Neural cell (in vitro differentiated cells): ENCODE results near the gene CPSF4L. TPM values are rescaled to one million over a fixed set of nuclear protein-coding genes. Genes with fewer than 3 reads are reported as not detected.

Source experiments
- H2AFZ ChIP-seq: fragments of 200-600, 300-800 bp; sonication (generic), shearing (Covaris generic); 2 replicates; pipeline ENCODE4 v1.6.0; 2014; ENCODE audit warnings: low read depth, mild to moderate bottlenecking, antibody characterized with exemption, low read length, moderate library complexity
- H3F3A ChIP-seq: fragments of 200-600 bp; shearing (Covaris generic); 2 replicates; pipeline ENCODE4 v1.6.1; 2016; ENCODE audit warnings: mild to moderate bottlenecking, moderate library complexity, mixed read lengths, antibody characterized with exemption, low read length; ENCODE audit not compliant: insufficient read depth, poor library complexity, severe bottlenecking
- H3K27ac ChIP-seq: fragments of 200-600, 300-800 bp; sonication (generic), shearing (Covaris generic); 2 replicates; pipeline ENCODE4 v1.5.1; 2014; ENCODE audit warnings: mild to moderate bottlenecking, low read length, moderate library complexity
- H3K27me3 ChIP-seq: fragments of 300-800, 200-600 bp; sonication (generic), shearing (Covaris generic); 2 replicates; pipeline ENCODE4 v1.6.0; 2014; ENCODE audit warnings: mild to moderate bottlenecking, low read depth, low read length, moderate library complexity; ENCODE audit not compliant: insufficient read depth
- H3K36me3 ChIP-seq: fragments of 300-800, 200-600 bp; sonication (generic), shearing (Covaris generic); 2 replicates; pipeline ENCODE4 v1.5.1; 2014; ENCODE audit warnings: mild to moderate bottlenecking, antibody characterized with exemption, low read length, moderate library complexity; ENCODE audit not compliant: insufficient read depth
- H3K4me2 ChIP-seq: fragments of 300-800, 200-600 bp; sonication (generic), shearing (Covaris generic); 2 replicates; pipeline ENCODE4 v1.6.0; 2014; ENCODE audit warnings: mild to moderate bottlenecking, low read length
- H3K4me3 ChIP-seq: fragments of 300-800, 200-600 bp; sonication (generic), shearing (Covaris generic); 2 replicates; pipeline ENCODE4 v1.5.1; 2014; ENCODE audit warnings: mild to moderate bottlenecking, low read length, moderate library complexity
- H3K79me2 ChIP-seq: fragments of 200-600 bp; shearing (Covaris generic); replicated peaks from 2 replicates; pipeline ENCODE4 v1.6.0; 2014; ENCODE audit warnings: mild to moderate bottlenecking, low read length, moderate library complexity; ENCODE audit not compliant: insufficient read depth
- H3K9ac ChIP-seq: fragments of 300-800, 200-600 bp; sonication (generic), shearing (Covaris generic); 2 replicates; pipeline ENCODE4 v1.6.1; 2016; ENCODE audit warnings: mild to moderate bottlenecking, low read length, mixed read lengths
- H3K9me2 ChIP-seq: fragments of 200-600 bp; shearing (Covaris generic); 2 replicates; pipeline ENCODE4 v1.6.1; 2016; ENCODE audit warnings: mild to moderate bottlenecking, low read length, mixed read lengths; ENCODE audit not compliant: insufficient read depth
- H3K9me3 ChIP-seq: fragments of 200-600, 300-800 bp; sonication (generic), shearing (Covaris generic); 2 replicates; pipeline ENCODE4 v1.6.1; 2016; ENCODE audit warnings: mild to moderate bottlenecking, mixed run types, low read length, moderate library complexity, mixed read lengths
- H4K20me1 ChIP-seq: fragments of 200-600 bp; shearing (Covaris generic); 2 replicates; pipeline ENCODE4 v1.6.1; 2016; ENCODE audit warnings: mild to moderate bottlenecking, mixed run types; ENCODE audit not compliant: insufficient read depth
- CTCF ChIP-seq: fragments of 450-650 bp; IDR thresholded peaks from 2 replicates; pipeline ENCODE4 v1.5.1; 2014; ENCODE audit warnings: antibody characterized with exemption, mild to moderate bottlenecking, moderate library complexity; ENCODE audit not compliant: poor library complexity, severe bottlenecking
- EP300 ChIP-seq: fragments of 450-650 bp; conservative IDR thresholded peaks from 2 replicates; pipeline ENCODE4 v1.6.1; 2014; ENCODE audit warnings: antibody characterized with exemption, mild to moderate bottlenecking, moderate library complexity; ENCODE audit not compliant: poor library complexity, severe bottlenecking
- EZH2 ChIP-seq: fragments of 200-600, 300-800 bp; shearing (Covaris generic), sonication (generic); IDR thresholded peaks from 2 replicates; pipeline ENCODE4 v1.6.1; 2014; ENCODE audit warnings: antibody characterized with exemption, low read length, borderline replicate concordance, mild to moderate bottlenecking; ENCODE audit not compliant: insufficient read depth, poor library complexity, severe bottlenecking
- MXI1 ChIP-seq: fragments of 450-650 bp; conservative IDR thresholded peaks from 2 replicates; pipeline ENCODE4 v1.6.1; 2014; ENCODE audit warnings: antibody characterized with exemption, mild to moderate bottlenecking; ENCODE audit not compliant: poor library complexity, severe bottlenecking
- POLR2AphosphoS5 ChIP-seq: IDR thresholded peaks from 2 replicates; pipeline ENCODE4 v1.6.1; 2012
- RAD21 ChIP-seq: fragments of 450-650 bp; conservative IDR thresholded peaks from 2 replicates; pipeline ENCODE4 v1.6.1; 2014; ENCODE audit warnings: antibody characterized with exemption, mild to moderate bottlenecking, moderate library complexity
- REST ChIP-seq: IDR thresholded peaks from 2 replicates; pipeline ENCODE4 v1.6.1; 2012; ENCODE audit warnings: borderline replicate concordance
- SMC3 ChIP-seq: fragments of 450-650 bp; conservative IDR thresholded peaks from 2 replicates; pipeline ENCODE4 v1.6.1; 2014; ENCODE audit warnings: antibody characterized with exemption, mild to moderate bottlenecking, moderate library complexity; ENCODE audit not compliant: poor library complexity
- TAF1 ChIP-seq: IDR thresholded peaks from 2 replicates; pipeline ENCODE4 v1.6.1; 2012; ENCODE audit warnings: low read depth
- polyA plus RNA-seq: library from polyadenylated mRNA; depleted of rRNA; stranded (reverse); fragments of >200 nt; gene quantifications from 2 replicates; pipeline ENCODE4 v1.2.3, GENCODE V29; 2014

The CPSF4L gene
- polyA plus RNA-seq, 1 donor from 2014 or later: not detected

DNA sequence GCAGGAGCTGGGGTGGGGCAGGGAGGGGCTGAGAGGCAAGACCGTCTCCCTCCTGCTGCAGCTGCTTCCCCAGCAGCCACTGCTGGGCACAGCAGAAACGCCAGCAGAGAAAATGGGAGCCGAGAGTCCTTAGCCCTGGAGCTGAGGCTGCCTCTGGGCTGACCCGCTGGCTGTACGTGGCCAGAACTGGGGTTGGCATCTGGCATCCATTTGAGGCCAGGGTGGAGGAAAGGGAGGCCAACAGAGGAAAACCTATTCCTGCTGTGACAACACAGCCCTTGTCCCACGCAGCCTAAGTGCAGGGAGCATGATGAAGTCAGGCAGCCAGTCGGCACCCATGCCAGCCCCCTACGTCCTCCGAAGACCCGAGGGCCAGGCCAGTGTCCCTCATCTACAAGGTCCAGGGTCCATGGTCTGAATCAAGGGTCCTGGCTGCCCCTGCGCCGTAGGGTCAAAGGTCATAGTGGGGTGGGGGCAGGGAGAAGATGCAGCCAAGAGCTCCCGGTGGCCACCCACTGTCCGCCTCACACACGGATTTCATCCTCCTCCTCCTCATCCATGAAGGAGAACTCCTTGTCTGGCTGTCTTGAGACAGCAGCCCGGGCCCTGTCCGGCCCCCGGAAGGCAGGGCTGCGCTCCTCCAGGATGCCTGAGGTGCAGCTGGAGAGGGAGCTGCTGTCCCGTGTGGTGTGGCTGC, 23.4 kb upstream of the CPSF4L start:
- Histone ChIP-seq H3K79me2 (peaks cover 13% of the 10 kb centered on the region), H3K9ac (no peak overlapping the region), H3K36me3 (no peaks in the 10 kb centered on the region), H4K20me1 (no peaks in the 10 kb centered on the region), H3K4me3 (no peak overlapping the region), H3F3A (no peaks in the 10 kb centered on the region), H3K9me2 (no peaks in the 10 kb centered on the region), H3K4me2 (no peak overlapping the region), H3K27me3 (no peaks in the 10 kb centered on the region), H3K9me3 (no peaks in the 10 kb centered on the region), H2AFZ (no peak overlapping the region), H3K27ac (no peak overlapping the region)
- TF ChIP-seq EZH2 (no peak), RAD21 (no peak), TAF1 (no peak), REST (no peak), SMC3 (no peak), POLR2AphosphoS5 (no peak), MXI1 (no peak), EP300 (no peak), CTCF (no peak)

DNA sequence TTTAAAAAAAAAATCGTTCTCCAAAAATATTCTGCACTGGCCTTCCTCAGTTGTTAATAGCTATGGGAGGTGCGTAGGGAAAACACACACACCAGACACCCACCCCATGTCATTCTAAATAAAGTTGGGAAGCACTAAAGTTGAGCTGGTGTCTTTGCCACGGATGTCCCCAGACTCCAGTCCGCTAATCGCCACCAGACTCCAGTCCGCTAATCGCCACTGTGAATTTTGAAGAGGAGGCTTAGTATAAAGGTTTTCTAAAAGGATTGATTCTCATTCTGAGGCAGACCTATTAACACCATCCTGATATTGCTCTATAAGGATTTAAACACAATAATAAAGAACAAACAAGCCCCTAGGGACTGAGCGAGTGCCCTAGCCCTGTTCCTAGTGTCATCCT, 22.7 kb upstream of the CPSF4L start:
- Histone ChIP-seq H3K27me3 (no peaks in the 10 kb centered on the region), H3K79me2 (peaks cover 7% of the 10 kb centered on the region), H3K9me3 (no peaks in the 10 kb centered on the region), H3K4me3 (no peak overlapping the region), H4K20me1 (no peaks in the 10 kb centered on the region), H3K27ac (no peak overlapping the region), H2AFZ (no peak overlapping the region), H3F3A (no peaks in the 10 kb centered on the region), H3K9ac (no peak overlapping the region), H3K36me3 (no peaks in the 10 kb centered on the region), H3K9me2 (no peaks in the 10 kb centered on the region), H3K4me2 (no peak overlapping the region)
- no peak for TF ChIP-seq EZH2
- no peak for TF ChIP-seq MXI1
- no peak for TF ChIP-seq TAF1
- no peak for TF ChIP-seq RAD21
- TF ChIP-seq SMC3: no peak
- no peak for TF ChIP-seq REST
- TF ChIP-seq CTCF: no peak
- no peak for TF ChIP-seq EP300
- no peak for TF ChIP-seq POLR2AphosphoS5
